ENCODE results near the gene CCDC121.

The CCDC121 gene

DNA sequence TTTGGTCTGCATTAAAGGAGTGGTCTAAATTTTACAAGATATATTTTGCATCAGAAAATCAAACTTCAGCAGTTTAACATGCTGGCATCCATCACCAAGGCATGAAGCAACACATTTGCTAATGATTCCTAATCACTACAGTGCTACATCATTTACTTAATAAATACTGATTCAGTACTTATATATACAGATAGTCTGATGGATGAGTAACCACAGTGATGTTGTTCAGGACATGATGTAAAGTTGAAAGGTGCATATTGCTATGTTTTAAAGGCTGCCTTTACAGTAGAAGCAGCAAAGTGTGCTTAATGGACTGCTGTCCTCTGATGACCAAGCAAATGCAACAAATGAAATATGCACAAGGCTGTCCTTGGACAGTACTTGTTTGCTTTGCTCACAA, 23.5 kb upstream of the CCDC121 start:
- POLR2A ChIA-PET, result no interaction called here
- DNase-seq (ENCODE audit: extremely low spot score), result no peak
- CTCF ChIA-PET, result interaction anchor here (0.9 to 9.4 kb wide), 2 partner anchors 11 to 30 kb away, joined by 3 to 61 read pairs; partner anchors contain the start of genes SLC4A1AP and SUPT7L
- TF ChIP-seq, protein P1, sequence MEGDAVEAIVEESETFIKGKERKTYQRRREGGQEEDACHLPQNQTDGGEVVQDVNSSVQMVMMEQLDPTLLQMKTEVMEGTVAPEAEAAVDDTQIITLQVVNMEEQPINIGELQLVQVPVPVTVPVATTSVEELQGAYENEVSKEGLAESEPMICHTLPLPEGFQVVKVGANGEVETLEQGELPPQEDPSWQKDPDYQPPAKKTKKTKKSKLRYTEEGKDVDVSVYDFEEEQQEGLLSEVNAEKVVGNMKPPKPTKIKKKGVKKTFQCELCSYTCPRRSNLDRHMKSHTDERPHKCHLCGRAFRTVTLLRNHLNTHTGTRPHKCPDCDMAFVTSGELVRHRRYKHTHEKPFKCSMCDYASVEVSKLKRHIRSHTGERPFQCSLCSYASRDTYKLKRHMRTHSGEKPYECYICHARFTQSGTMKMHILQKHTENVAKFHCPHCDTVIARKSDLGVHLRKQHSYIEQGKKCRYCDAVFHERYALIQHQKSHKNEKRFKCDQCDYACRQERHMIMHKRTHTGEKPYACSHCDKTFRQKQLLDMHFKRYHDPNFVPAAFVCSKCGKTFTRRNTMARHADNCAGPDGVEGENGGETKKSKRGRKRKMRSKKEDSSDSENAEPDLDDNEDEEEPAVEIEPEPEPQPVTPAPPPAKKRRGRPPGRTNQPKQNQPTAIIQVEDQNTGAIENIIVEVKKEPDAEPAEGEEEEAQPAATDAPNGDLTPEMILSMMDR (IDR thresholded peaks at IDR 0.05; ENCODE audit: control extremely low read depth, extremely low read depth, low read depth, missing control alignments), result no peak

DNA sequence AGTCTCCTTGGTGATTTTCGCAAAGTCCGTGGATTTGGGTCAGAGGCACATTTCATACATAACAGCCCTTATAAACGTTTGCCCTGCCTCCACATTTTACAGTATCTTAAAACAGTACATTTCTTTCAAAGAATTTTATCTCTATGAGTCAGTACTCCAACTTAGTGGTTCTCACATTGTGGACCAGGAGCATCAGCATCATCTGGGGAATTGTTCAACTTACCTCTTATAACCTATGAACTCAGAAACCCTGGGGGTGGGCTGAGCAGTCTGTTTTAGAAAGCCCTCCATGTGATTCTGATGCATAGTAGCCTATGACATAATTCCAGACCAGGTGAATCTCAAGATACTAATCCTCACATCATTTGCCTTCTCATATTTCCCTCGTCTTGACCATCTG, 22.2 kb upstream of the CCDC121 start:
- TF ChIP-seq, protein P1 (IDR thresholded peaks at IDR 0.05; ENCODE audit: control extremely low read depth, extremely low read depth, low read depth, missing control alignments), result no peak
- DNase-seq (ENCODE audit: extremely low spot score), result no peak
- ChIA-PET POLR2A (no interaction called here), CTCF (interaction anchor here (0.6 to 9.4 kb wide), 6 partner anchors 9 to 61 kb away, joined by 3 to 61 read pairs (median 3); partner anchors contain the start of genes SLC4A1AP and SUPT7L)

DNA sequence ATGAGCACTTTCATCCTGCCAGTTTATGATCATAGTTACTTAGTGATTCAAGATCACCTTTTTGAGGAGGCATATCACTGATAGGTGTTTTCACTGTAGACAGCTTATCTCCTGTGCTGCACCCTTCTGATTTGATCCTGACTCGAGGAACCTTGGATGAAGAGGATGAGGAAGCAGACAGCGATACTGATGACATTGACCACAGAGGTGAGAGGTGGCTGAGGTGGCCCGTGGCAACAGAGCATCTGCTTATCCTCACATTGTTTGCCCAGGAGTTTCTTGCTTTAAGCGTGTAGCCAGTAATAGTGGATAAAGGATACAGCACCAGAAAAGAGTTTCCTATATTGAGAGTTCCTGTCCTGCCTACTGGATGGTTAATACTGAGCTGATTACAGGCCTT, 18.9 kb upstream of the CCDC121 start:
- TF ChIP-seq, protein P1 (IDR thresholded peaks at IDR 0.05; ENCODE audit: control extremely low read depth, extremely low read depth, low read depth, missing control alignments), result no peak
- CTCF ChIA-PET, result interaction anchor here (1.1 to 9.4 kb wide), 4 partner anchors 10 to 35 kb away, joined by 3 to 61 read pairs (median 4); no protein-coding TSS in a partner anchor
- POLR2A ChIA-PET, result no interaction called here
- no peak for DNase-seq (ENCODE audit: extremely low spot score)

DNA sequence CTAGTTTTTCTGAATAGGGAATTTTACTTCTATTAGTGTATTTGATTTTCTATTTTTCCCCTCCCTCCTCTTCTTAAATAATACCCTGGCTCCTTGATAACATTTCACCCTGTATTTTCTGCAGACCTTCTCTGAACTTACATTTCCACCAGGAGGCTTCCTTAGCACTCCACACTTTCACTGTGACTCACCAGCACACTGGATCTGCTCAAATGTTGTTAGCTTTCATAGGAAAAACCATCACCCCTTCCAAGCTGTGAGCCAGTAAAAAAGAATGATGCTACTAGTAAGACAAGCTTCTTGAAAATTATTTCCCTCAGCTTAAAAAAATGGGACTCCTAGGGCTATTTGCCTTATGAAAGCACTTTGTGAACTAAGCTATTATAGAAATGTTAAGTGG, 18.5 kb upstream of the CCDC121 start:
- no peak for DNase-seq (ENCODE audit: extremely low spot score)
- TF ChIP-seq, protein P1 (IDR thresholded peaks at IDR 0.05; ENCODE audit: control extremely low read depth, extremely low read depth, low read depth, missing control alignments), result no peak
- ChIA-PET CTCF (interaction anchor here (1.0 to 9.4 kb wide), 6 partner anchors 9 to 35 kb away, joined by 3 to 61 read pairs (median 4); no protein-coding TSS in a partner anchor), POLR2A (no interaction called here)

DNA sequence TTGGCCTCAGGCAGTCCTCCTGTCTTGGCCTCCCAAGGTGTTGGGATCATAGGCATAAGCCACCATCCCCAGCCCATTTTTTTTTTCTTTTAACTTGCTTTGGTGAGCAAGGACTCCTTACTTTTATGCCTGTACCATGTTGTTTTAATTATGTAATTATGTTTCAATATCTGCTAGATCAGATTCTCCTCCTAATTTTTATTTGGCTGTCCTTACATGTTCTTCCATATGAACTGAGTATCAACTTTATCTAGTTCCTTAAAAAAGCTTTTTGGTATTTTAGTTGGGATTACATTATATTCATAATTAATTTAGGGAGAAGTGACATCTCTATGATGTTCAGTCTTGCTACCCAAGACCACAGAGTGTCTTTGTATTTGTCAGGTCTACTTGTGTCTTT, 16.4 kb upstream of the CCDC121 start:
- TF ChIP-seq, protein P1 (IDR thresholded peaks at IDR 0.05; ENCODE audit: control extremely low read depth, extremely low read depth, low read depth, missing control alignments), result no peak
- DNase-seq (ENCODE audit: extremely low spot score), result no peak
- ChIA-PET POLR2A (no interaction called here), CTCF (interaction anchor here (9.4 kb wide), 1 partner anchor 38 kb away, joined by 61 read pairs; no protein-coding TSS in a partner anchor)

DNA sequence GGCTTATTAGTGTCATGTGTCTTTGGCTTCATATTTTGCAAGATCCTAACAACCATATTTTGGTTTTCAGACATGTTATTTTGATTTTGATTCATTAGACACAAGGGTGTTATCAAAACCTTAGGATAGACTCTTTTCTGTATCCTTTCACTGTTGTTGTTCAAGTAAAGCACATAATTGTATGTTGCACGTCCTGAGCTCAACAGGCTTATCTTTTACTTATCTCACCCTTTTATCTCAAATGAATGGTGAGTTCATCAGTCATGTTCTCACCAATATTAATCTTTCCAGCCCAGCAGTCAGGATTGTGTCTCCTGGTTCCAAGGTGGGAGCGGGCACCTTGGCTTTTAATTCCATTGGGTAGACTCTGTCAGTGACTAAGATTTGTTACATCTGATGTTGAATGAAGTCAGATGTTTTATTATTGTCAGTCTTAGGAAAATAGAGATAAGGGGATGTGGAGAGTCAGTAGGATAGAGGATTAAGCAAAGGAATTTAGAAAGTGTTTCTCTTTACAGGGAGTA, 12.0 kb upstream of the CCDC121 start:
- POLR2A ChIA-PET, result no interaction called here

More for the DNA sequence above, 12.0 kb upstream of the CCDC121 start:
- no peak for DNase-seq (ENCODE audit: extremely low spot score)
- CTCF ChIA-PET, result no interaction called here
- TF ChIP-seq, protein P1 (IDR thresholded peaks at IDR 0.05; ENCODE audit: control extremely low read depth, extremely low read depth, low read depth, missing control alignments), result no peak

Measured in GM10248 (cell line).